Fibroblast of villous mesenchyme (primary cell): ENCODE measurements around the gene POPDC2. TPM values are rescaled to one million over a fixed set of nuclear protein-coding genes. Genes with fewer than 3 reads are reported as not detected.

ENCODE experiments used
- DNase-seq: peaks from one replicate; pipeline ENCODE4 v3.0.0-alpha.2; 2010; ENCODE audit warnings: low read depth
- H3K4me3 ChIP-seq: 2 replicates; pipeline ENCODE4 v1.5.1; 2011; ENCODE audit warnings: low read depth, mild to moderate bottlenecking, low read length
- total RNA-seq: library from RNA; depleted of rRNA; stranded (reverse); fragments of >200 nt; gene quantifications from 2 replicates; pipeline ENCODE4 v1.2.3, GENCODE V29; 2012
- TF ChIP-seq, protein P1 (sequence below): IDR thresholded peaks from 2 replicates; pipeline ENCODE4 v1.5.1; 2012; ENCODE audit warnings: low read depth, mild to moderate bottlenecking, low read length; ENCODE audit not compliant: insufficient read depth

POPDC2 gene
- total RNA-seq, 1 donor: 1.3 TPM

DNA sequence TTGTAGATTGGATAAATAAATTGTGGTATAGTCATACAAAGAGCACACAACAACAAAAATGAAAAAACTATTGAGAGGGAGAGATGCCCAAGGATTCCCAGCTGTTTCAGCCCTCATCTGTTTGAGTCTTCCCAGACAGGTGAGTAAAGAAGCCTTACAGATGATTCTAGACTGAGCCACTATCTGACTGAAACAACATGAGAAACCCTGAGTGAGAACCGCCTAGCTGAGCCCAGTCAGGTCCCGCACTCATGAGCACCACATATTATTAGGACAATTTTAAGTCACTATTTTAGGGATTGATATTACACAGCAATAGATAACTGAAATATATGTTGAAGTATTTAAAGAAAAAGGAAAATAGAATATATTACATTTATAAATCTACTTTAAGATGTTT lies 19.0 kb downstream of the POPDC2 start:
- no peak overlapping the region for H3K4me3 ChIP-seq
- TF ChIP-seq, protein P1, sequence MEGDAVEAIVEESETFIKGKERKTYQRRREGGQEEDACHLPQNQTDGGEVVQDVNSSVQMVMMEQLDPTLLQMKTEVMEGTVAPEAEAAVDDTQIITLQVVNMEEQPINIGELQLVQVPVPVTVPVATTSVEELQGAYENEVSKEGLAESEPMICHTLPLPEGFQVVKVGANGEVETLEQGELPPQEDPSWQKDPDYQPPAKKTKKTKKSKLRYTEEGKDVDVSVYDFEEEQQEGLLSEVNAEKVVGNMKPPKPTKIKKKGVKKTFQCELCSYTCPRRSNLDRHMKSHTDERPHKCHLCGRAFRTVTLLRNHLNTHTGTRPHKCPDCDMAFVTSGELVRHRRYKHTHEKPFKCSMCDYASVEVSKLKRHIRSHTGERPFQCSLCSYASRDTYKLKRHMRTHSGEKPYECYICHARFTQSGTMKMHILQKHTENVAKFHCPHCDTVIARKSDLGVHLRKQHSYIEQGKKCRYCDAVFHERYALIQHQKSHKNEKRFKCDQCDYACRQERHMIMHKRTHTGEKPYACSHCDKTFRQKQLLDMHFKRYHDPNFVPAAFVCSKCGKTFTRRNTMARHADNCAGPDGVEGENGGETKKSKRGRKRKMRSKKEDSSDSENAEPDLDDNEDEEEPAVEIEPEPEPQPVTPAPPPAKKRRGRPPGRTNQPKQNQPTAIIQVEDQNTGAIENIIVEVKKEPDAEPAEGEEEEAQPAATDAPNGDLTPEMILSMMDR: no peak
- DNase-seq: no peak

DNA sequence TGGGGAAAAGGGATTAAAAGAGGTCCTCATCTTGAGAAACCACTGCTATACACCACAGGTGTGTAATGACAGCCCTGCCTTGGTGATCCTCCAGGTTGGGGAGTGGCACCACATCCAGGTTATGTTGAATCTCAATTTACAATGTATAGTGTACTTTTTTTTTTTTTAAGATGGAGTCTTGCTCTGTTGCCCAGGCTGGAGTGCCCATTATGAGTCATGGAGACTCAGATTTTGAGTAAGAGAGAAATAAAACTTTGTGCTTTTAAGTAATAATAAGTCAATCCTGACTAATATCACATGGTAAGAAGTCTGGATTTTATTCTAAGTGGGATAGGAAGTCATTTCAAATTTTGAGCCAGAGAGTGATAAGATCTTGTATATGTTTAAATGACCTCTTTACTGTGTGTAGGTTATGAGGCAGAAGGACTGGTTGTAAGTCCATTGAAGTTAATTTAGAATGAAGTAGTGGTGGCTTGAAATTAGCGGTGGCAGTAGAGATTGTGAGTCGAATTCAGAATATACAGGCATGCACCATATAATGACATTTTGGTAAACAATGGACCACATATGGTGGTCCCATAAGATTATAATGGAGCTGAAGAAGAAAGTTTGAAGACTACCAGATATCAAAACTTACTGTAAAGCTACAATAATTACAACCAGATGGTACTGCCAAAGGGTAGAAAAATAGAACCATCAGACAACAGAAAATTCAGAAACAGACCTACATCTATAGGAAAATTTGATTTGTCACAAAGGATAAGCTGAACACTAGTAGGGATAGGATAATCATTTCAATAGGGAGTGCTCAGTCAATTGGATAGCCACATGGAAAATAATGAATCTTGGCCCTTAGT lies 20.7 kb downstream of the POPDC2 start:
- H3K4me3 ChIP-seq: no peak overlapping the region
- no peak for DNase-seq
- TF ChIP-seq, protein P1: no peak

DNA sequence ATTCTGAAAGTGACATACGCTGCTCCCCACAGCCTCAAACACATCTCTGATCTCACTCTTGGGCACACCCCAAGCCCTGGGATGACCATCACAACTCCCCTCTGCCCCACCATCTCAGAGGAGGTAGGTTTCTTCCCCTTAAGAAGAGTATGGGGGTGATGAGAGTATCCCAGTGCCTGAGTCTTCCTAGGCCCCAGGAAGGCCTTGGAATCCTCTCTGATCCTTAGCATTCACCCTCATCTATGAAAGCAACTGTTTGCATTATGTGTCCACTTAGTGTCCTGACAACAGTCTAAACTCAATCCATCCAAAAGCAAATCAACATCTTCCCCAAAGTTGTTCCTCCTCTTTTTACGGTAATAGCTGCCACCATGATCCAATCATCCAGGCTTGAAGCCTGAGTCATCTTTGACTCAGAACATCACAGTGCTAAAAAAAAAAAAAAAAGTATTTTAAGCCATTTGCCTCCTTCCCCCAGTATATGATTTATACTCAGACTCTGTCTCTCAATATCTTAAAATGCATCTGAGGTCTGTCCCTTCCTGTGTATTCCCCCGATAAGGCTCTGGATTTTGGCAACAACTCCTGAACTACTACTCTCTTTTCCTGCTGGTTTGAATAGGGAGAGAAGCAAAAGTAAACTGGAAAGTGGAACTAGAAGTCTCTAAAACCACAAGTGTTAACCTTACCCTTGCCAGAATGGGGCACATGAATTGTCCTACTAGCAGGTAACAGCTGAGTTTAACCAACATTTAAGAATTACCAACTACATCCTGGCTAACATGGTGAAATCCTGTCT lies 22.5 kb downstream of the POPDC2 start:
- no peak overlapping the region for H3K4me3 ChIP-seq
- TF ChIP-seq, protein P1: no peak

DNA sequence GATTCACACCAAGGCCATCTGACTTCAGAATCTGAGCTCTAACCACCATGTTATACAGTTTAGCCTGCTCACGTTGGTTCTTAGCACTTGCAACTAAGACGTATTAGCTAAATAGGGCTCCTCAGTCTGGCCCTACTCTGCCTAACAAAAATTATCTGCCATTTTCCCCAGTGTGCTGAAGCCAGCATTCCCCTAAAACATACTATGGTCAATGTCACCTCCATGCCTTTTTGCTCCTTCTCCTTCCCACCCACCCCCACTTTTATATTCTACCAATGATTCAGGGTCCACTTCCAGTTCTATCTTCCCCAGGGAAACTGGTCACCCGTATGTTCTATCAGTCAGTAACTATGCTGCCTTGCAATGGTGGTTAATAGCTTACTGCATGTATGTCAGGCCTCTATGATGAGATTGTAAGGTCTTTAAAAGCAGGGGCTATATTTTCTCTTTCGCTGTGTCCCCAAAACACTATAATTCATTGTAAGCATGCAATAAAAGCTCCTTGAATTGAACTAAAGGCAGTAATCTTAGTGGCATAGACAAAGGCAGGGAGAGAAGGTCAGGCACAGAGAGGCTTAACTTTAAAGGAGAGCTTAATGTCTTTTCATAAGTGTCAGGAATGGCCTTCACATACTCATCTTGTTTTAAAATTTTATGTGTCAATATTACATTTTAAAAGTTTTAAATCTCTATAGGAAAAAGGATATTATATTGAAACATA lies 23.3 kb downstream of the POPDC2 start:
- H3K4me3 ChIP-seq: no peak overlapping the region
- DNase-seq: peak; percentile 26
- TF ChIP-seq, protein P1: no peak

More for the DNA sequence above, 22.5 kb downstream of the POPDC2 start:
- peak; percentile 74 for DNase-seq

DNA sequence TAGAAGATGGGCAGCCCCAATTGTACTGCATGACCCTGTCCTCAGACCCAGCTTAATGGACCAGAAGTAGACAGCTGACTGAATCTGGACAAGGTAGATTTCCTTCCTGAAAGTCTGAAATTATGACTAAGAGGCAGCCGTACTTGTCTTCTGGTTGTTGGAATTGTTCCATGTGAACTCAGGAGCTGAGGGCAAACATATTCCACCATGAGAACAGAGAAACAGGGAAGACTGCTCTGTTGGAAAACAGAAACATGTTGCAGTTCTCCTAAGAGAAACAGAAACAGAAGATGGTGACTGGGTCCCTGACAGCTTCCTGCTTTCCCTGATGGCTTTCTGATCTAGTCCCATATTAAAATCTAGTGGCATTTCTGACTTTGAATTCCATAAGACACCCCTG lies 24.1 kb downstream of the POPDC2 start:
- peak; percentile 55 for DNase-seq

DNA sequence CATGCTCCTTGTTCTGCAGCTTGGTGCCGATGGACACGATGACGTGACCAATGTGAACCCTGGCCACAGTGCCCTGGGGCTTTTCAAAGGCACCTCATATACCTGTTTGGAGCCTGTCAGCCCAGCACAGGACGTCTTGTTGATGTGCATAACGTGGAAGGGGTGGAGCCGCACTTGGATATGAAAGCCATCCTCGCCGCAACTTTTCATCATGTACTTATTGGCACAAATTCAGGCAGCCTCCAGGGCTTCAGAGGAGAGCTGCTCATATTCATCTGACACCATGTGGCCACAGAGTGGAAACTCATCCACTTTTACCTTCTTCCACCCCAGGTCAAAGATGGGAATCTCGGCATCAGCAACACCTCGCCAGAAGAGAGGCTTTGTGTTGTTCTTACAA lies 24.7 kb downstream of the POPDC2 start:
- TF ChIP-seq, protein P1: no peak
- no peak overlapping the region for H3K4me3 ChIP-seq
- no peak for DNase-seq

More for the DNA sequence above, 24.1 kb downstream of the POPDC2 start:
- TF ChIP-seq, protein P1: no peak
- H3K4me3 ChIP-seq: no peak overlapping the region
